CD1c-positive myeloid dendritic cell (primary cell): Measurements from ENCODE around the gene C16orf95.
"Not testable (repeated sequence)": the region's sequence is repeated elsewhere in the genome, so short reads cannot be mapped to it uniquely, and the experiment has no call there.

Source experiments
- DNase-seq: peaks from one replicate; pipeline ENCODE4 v3.0.0-alpha.2; 2016; ENCODE audit errors: extremely low spot score

C16orf95 gene

GRCh38 chr16:87346517-87347060, 29.4 kb upstream of the C16orf95 start:
- no peak for DNase-seq

- no peak for DNase-seq
These were observed 28.7 kb upstream of the C16orf95 start for GRCh38 chr16:87345726-87346424.

GRCh38 chr16:87344931-87345631, 27.9 kb upstream of the C16orf95 start:
- peak; percentile 6 for DNase-seq

GRCh38 chr16:87344165-87344930, 27.2 kb upstream of the C16orf95 start:
- no peak for DNase-seq

- no peak for DNase-seq
These were observed 26.5 kb upstream of the C16orf95 start for GRCh38 chr16:87343753-87344050.

GRCh38 chr16:87342978-87343752, 26.0 kb upstream of the C16orf95 start:
- no peak for DNase-seq

GRCh38 chr16:87342504-87342903, 25.3 kb upstream of the C16orf95 start:
- DNase-seq, result no peak

GRCh38 chr16:87340198-87340597, 23.0 kb upstream of the C16orf95 start:
- DNase-seq, result no peak

- DNase-seq, result not testable (repeated sequence)
These were observed 22.5 kb upstream of the C16orf95 start for GRCh38 chr16:87339724-87340105.

GRCh38 chr16:87339086-87339723, 22.0 kb upstream of the C16orf95 start:
- no peak for DNase-seq

- DNase-seq, result no peak
These were observed 21.1 kb upstream of the C16orf95 start for GRCh38 chr16:87338155-87338765.

GRCh38 chr16:87337262-87337771, 20.1 kb upstream of the C16orf95 start:
- DNase-seq, result no peak

GRCh38 chr16:87336434-87337240, 19.4 kb upstream of the C16orf95 start:
- DNase-seq, result no peak

- DNase-seq, result no peak
These were observed 18.6 kb upstream of the C16orf95 start for GRCh38 chr16:87335625-87336433.

GRCh38 chr16:87334651-87335624, 17.7 kb upstream of the C16orf95 start:
- DNase-seq, result no peak

- DNase-seq, result no peak
These were observed 16.6 kb upstream of the C16orf95 start for GRCh38 chr16:87333581-87334331.

- no peak for DNase-seq
These were observed 15.9 kb upstream of the C16orf95 start for GRCh38 chr16:87333101-87333500.
